Heart left ventricle (tissue), 13 donors: Measurements from ENCODE around the gene DNMT3A.

ENCODE experiments used
- CTCF ChIP-seq, 12 donors: fragments of 200-600 bp; sonication (generic) in 4 of 12; IDR thresholded peaks; one replicate each; pipeline versions ENCODE4 v1.5.0 to v1.8.0; 2018 to 2022; ENCODE audit warnings: antibody characterized with exemption in 12 of 12, mild to moderate bottlenecking in 5 of 12
- POLR2A ChIP-seq, 2 donors: fragments of 450-650 bp; IDR thresholded peaks; one replicate each; pipeline ENCODE4 v1.6.1; 2017; ENCODE audit warnings: antibody characterized with exemption in 2 of 2, mild to moderate bottlenecking in 2 of 2, moderate library complexity in 2 of 2
- donor health status: ischemic (EF 13 %, LVEDD 7.1; RV severe dilation, severe dysfunction).
- donor health status: DM: no; HTN: yes; CAD: no.
- donor health status: DM: no; HTN: no; CAD: no.
- donor health status: ischemic (EF 25% LVEDD 6.9; RV normal size, moderate dysfunction).
- donor health status: ischemic (EF 25% LVEDD 5.7; RV mildly dilated, moderate dysfunction).
- donor health status: ischemic (EF 35%, LVEDD 5.7; RV mildly dilated, moderate dysfunction).
- donor health status: nonischemic (EF 11% LVEDD 7.7; RV severe dilation, severe dysfunction).
- donor health status: DM: yes; HTN: yes; CAD: no.
- donor health status: PGD.
- donor health status: ischemic (EF 29% LVEDD 5.4; RV normal size, mild dysfunction).
- donor health status: nonischemic (EF 23%, LVEDD 6.1; RV moderate dilation, normal function).

GRCh38 chr2:25268139-25268538 lies 73.6 kb downstream of the DNMT3A start:
- TF ChIP-seq CTCF (IDR thresholded peaks at IDR 0.05) = no peak
- TF ChIP-seq POLR2A (IDR thresholded peaks at IDR 0.05) = no peak
